ENCODE measurements around the gene TEDDM1.

DNA sequence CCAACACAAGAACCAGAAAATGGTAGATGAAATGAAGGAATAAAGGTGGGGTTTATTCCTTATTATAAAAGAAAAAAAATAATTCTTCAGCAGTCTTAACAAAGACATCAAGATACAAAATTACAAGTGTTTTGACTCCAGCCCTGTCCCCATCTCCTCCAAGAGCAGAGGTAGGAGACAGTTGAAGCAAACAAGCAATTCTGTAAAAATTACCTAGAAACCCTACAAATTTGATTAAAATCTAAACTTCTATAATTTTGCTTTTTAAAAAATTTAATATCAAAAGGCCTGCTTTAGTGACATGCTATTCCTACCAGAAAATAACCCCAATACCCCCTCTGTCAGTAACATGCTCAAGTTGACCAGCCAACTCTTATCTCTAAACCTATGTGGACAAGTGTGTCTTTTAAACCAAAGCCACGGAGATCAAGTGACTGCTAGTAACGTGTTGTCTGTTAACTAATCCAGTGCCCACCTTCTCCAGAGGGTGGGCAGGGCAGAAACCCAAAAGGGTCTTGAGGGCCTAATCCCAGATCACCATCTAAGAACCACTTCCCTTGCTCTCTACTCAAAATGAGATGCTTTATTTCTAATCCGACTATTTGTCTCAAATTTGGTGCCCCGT lies 17.3 kb downstream of the TEDDM1 start:
- TF ChIP-seq, protein P1, sequence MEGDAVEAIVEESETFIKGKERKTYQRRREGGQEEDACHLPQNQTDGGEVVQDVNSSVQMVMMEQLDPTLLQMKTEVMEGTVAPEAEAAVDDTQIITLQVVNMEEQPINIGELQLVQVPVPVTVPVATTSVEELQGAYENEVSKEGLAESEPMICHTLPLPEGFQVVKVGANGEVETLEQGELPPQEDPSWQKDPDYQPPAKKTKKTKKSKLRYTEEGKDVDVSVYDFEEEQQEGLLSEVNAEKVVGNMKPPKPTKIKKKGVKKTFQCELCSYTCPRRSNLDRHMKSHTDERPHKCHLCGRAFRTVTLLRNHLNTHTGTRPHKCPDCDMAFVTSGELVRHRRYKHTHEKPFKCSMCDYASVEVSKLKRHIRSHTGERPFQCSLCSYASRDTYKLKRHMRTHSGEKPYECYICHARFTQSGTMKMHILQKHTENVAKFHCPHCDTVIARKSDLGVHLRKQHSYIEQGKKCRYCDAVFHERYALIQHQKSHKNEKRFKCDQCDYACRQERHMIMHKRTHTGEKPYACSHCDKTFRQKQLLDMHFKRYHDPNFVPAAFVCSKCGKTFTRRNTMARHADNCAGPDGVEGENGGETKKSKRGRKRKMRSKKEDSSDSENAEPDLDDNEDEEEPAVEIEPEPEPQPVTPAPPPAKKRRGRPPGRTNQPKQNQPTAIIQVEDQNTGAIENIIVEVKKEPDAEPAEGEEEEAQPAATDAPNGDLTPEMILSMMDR (CRISPR knock-in tag; IDR thresholded peaks at IDR 0.05), result no peak
- TF ChIP-seq, protein P2, sequence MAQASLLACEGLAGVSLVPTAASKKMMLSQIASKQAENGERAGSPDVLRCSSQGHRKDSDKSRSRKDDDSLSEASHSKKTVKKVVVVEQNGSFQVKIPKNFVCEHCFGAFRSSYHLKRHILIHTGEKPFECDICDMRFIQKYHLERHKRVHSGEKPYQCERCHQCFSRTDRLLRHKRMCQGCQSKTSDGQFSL (CRISPR knock-in tag; IDR thresholded peaks at IDR 0.05), result no peak
- TF ChIP-seq STAG1 (CRISPR knock-in tag; IDR thresholded peaks at IDR 0.05), result no peak
- TF ChIP-seq HNF4A (CRISPR knock-in tag; IDR thresholded peaks at IDR 0.05), result no peak
- TF ChIP-seq POLR2A (IDR thresholded peaks at IDR 0.05; ENCODE audit: insufficient read depth in 1 of 2, low read depth in 2 of 2, low read length in 2 of 2), result peak in 1 of 2 experiments; percentile 38; a peak in 3 of 4 replicates
- no peak for TF ChIP-seq SRSF9 (IDR thresholded peaks at IDR 0.05; ENCODE audit: borderline replicate concordance, insufficient read depth, low read depth, low read length, poor library complexity, severe bottlenecking)
- TF ChIP-seq ZFX (CRISPR knock-in tag; IDR thresholded peaks at IDR 0.05; ENCODE audit: low read depth), result no peak
- TF ChIP-seq FIP1L1 (IDR thresholded peaks at IDR 0.05; ENCODE audit: borderline replicate concordance, insufficient read depth, low read depth, low read length), result no peak
- no peak for TF ChIP-seq ZBTB3 (CRISPR knock-in tag; IDR thresholded peaks at IDR 0.05; ENCODE audit: borderline replicate concordance, low read depth)
- no peak for TF ChIP-seq NFYB (CRISPR knock-in tag; IDR thresholded peaks at IDR 0.05)
- TF ChIP-seq, protein P3, sequence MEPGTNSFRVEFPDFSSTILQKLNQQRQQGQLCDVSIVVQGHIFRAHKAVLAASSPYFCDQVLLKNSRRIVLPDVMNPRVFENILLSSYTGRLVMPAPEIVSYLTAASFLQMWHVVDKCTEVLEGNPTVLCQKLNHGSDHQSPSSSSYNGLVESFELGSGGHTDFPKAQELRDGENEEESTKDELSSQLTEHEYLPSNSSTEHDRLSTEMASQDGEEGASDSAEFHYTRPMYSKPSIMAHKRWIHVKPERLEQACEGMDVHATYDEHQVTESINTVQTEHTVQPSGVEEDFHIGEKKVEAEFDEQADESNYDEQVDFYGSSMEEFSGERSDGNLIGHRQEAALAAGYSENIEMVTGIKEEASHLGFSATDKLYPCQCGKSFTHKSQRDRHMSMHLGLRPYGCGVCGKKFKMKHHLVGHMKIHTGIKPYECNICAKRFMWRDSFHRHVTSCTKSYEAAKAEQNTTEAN (CRISPR knock-in tag; conservative IDR thresholded peaks at IDR 0.05), result no peak
- no peak for TF ChIP-seq ATF7 (IDR thresholded peaks at IDR 0.05)
- TF ChIP-seq ATF7 (CRISPR knock-in tag; IDR thresholded peaks at IDR 0.05), result no peak
